ENCODE data around the gene CCDC175.

Gene CCDC175

DNA sequence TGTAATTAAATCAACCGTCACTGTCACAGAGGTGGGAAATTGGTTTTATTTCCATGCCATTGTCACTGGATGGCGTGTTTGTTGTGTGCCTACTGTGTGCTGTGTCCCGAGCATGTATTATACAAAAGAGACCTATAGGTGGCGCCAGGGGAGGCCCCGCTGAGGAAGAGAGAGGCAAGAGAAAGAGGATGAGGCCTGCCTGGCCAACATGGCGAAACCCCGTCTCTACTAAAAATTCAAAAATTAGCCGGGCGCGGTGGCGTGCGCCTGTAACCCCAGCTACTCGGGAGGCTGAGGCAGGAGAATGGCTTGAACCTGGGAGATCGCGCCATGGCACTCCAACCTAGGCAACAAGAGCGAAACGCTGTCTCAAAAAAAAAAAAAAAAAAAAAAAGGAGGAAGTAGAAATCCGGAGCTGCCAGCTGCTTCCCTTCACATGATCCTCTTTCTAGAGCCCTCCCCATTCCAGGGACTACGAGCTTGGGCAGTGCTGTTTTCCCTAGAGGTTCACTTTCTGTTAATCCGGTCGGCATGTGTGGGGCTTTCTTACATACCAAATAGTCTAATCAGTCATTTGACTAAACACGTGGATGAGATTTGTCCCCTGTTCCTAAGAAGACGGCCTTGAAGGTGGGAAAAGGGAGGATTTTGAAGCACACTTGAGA, 6.4 kb upstream of the CCDC175 start:
- Histone ChIP-seq H3K4me1 (ENCODE audit: control insufficient read depth, insufficient read depth, low read length) (no peaks in the 10 kb centered on the region), H3K27me3 (ENCODE audit: control insufficient read depth, insufficient read depth, low read length) (no peaks in the 10 kb centered on the region), H3K4me3 (ENCODE audit: low read depth, low read length) (no peak overlapping the region), H3K36me3 (ENCODE audit: control insufficient read depth, insufficient read depth, low read length) (no peaks in the 10 kb centered on the region), H3K9ac (ENCODE audit: low read length) (no peak overlapping the region), H3K9me3 (ENCODE audit: control insufficient read depth, insufficient read depth, low read depth, low read length) (no peaks in the 10 kb centered on the region), H3K27ac (ENCODE audit: low read depth, low read length) (no peak overlapping the region)

DNA sequence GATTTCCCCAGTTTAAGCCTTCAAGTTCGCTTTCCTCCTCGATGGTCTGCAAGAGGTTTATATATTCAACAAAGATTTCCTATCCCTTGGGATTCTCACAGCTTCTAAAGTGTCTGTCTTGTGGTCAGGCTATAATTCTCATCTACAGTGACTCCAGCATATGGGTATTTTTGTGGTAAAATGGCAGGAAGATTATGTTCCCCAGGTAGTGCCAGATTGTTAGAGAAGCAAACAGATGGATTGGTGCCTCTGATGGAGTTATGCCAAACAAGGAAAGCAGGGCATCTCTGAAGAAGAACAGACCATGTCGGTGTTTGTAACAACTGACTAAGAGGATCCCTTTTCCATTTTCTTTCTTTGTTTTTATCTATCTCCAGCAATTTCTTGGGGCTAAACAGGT, 5.5 kb upstream of the CCDC175 start:
- Histone ChIP-seq H3K9ac (ENCODE audit: low read length) (no peak overlapping the region), H3K27me3 (ENCODE audit: control insufficient read depth, insufficient read depth, low read length) (no peaks in the 10 kb centered on the region), H3K27ac (ENCODE audit: low read depth, low read length) (no peak overlapping the region), H3K4me1 (ENCODE audit: control insufficient read depth, insufficient read depth, low read length) (no peaks in the 10 kb centered on the region), H3K9me3 (ENCODE audit: control insufficient read depth, insufficient read depth, low read depth, low read length) (no peaks in the 10 kb centered on the region), H3K36me3 (ENCODE audit: control insufficient read depth, insufficient read depth, low read length) (no peaks in the 10 kb centered on the region), H3K4me3 (ENCODE audit: low read depth, low read length) (no peak overlapping the region)

DNA sequence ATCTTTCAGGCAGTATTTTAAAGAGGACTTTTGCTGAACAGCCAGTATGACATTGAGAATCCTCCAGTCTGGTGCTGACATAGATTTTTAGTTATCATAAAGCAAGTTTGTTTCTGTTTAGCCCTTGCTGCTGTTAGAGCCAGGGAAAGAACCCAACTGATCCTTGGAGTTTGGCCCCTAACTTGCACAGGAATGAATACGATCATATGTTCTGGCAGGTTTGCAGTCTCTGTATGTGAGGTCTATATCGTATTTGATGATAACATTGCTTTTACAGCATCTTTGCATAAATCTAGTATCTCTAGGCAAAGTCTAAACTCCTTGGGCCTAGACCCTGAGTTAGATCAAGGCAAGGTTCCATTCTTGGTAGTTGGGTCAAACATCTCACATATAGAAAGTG, 4.3 kb upstream of the CCDC175 start:
- no peak overlapping the region for H3K27ac ChIP-seq (ENCODE audit: low read depth, low read length)
- no peaks in the 10 kb centered on the region for H3K36me3 ChIP-seq (ENCODE audit: control insufficient read depth, insufficient read depth, low read length)
- no peak overlapping the region for H3K9ac ChIP-seq (ENCODE audit: low read length)
- H3K4me1 ChIP-seq (ENCODE audit: control insufficient read depth, insufficient read depth, low read length) = no peaks in the 10 kb centered on the region
- no peak overlapping the region for H3K4me3 ChIP-seq (ENCODE audit: low read depth, low read length)
- no peaks in the 10 kb centered on the region for H3K9me3 ChIP-seq (ENCODE audit: control insufficient read depth, insufficient read depth, low read depth, low read length)
- H3K27me3 ChIP-seq (ENCODE audit: control insufficient read depth, insufficient read depth, low read length) = 0 out of 2 replicates have a peak, but pooled peaks cover 5% of the 10 kb centered on the region

DNA sequence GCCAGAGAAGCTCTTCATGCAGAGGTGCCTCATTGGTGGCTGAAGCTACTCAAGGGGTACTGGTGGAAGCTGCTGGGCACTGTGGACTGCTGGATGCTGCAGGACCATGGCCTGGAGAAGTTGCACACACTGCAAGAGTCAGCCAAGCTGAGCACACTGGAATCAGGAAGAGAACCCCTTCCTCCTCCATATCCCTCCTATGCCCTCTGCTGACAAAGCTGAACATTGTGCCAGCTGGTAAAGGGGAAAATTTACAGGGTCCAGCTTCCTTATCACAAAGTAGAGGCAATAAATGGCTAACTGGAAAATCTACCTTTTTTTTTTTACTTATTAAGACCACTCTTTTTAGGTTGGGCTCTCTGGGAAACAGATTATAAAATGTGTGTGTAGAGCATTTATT, 6.5 kb downstream of the CCDC175 start:
- peaks cover 11% of the 10 kb centered on the region; the same call in 1 of the 2 replicates for H3K4me1 ChIP-seq (ENCODE audit: control insufficient read depth, insufficient read depth, low read length)

DNA sequence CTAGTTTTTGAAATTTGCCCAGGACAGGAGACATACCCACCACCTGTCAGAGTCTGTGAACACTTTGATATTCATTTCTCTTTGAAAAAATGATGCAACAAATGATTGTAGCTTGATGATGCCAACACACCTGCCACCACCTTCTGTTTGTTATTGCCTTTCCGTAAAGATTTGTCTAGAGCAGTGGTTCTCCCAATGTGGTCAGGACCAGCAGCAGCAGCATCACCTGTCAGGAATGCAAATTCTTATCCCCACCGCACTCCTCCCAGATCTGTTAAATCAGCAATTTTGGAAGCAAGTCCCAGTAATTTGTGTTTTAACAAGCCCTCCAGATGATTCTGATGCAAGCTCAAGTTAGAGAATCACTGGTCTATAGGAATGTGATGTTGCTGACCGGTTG, 9.9 kb downstream of the CCDC175 start:
- Histone ChIP-seq H3K9ac (ENCODE audit: low read length) (no peak overlapping the region), H3K9me3 (ENCODE audit: control insufficient read depth, insufficient read depth, low read depth, low read length) (no peaks in the 10 kb centered on the region), H3K27ac (ENCODE audit: low read depth, low read length) (no peak overlapping the region), H3K4me3 (ENCODE audit: low read depth, low read length) (no peak overlapping the region), H3K36me3 (ENCODE audit: control insufficient read depth, insufficient read depth, low read length) (no peaks in the 10 kb centered on the region), H3K4me1 (ENCODE audit: control insufficient read depth, insufficient read depth, low read length) (peaks cover 20% of the 10 kb centered on the region), H3K27me3 (ENCODE audit: control insufficient read depth, insufficient read depth, low read length) (no peaks in the 10 kb centered on the region)

More for the DNA sequence above, 6.5 kb downstream of the CCDC175 start:
- no peak overlapping the region for H3K27ac ChIP-seq (ENCODE audit: low read depth, low read length)
- H3K36me3 ChIP-seq (ENCODE audit: control insufficient read depth, insufficient read depth, low read length) = no peaks in the 10 kb centered on the region
- H3K9me3 ChIP-seq (ENCODE audit: control insufficient read depth, insufficient read depth, low read depth, low read length) = no peaks in the 10 kb centered on the region
- no peak overlapping the region for H3K4me3 ChIP-seq (ENCODE audit: low read depth, low read length)
- H3K9ac ChIP-seq (ENCODE audit: low read length) = no peak overlapping the region
- no peaks in the 10 kb centered on the region for H3K27me3 ChIP-seq (ENCODE audit: control insufficient read depth, insufficient read depth, low read length)

DNA sequence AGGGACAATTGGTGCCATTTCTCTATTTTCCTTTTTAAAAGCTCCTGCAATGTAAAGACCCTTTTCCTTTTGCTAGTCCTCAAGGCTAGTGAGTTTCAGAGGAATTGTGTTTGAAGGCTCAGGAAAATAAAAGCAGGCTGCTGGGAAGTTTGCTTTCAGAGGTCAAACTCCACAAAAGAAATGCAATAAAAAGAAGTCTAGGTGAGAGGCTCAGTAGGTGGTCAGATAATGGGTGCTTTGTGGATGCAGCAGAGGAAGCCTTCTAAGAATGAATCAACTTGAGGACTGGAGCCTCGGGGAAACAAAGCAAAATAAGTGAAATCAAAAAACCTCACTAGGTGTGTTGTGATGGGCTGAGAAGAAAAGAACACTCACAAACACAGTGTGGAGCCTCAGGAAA, 10.3 kb downstream of the CCDC175 start:
- H3K27me3 ChIP-seq (ENCODE audit: control insufficient read depth, insufficient read depth, low read length) = no peaks in the 10 kb centered on the region
- 0 out of 2 replicates have a peak overlapping the region, but pooled peaks have one; percentile 17 for H3K27ac ChIP-seq (ENCODE audit: low read depth, low read length)
- peaks cover 20% of the 10 kb centered on the region for H3K4me1 ChIP-seq (ENCODE audit: control insufficient read depth, insufficient read depth, low read length)
- H3K36me3 ChIP-seq (ENCODE audit: control insufficient read depth, insufficient read depth, low read length) = no peaks in the 10 kb centered on the region
- H3K4me3 ChIP-seq (ENCODE audit: low read depth, low read length) = no peak overlapping the region
- H3K9ac ChIP-seq (ENCODE audit: low read length) = peak overlapping the region; percentile 13
- no peaks in the 10 kb centered on the region for H3K9me3 ChIP-seq (ENCODE audit: control insufficient read depth, insufficient read depth, low read depth, low read length)

DNA sequence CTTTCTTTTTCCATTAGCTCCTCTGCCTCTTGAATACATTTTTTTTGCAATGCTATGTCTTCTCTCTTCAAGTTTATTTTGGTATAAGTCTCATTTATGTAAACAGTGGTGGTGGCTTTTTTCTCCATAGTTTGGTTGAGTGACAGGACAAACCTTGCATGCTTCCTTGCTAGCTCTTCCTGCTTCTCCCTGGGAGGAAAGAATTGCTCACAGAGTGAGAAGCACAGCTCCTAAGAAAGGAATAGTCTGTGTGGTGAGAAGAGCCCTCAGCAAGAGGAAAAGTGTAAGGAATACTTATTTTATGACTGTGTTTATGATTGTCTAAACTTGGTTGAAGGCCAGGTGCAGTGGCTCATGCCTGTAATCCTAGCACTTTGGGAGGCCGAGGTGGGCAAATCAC, 11.5 kb downstream of the CCDC175 start:
- Histone ChIP-seq H3K27ac (ENCODE audit: low read depth, low read length) (no peak overlapping the region), H3K4me3 (ENCODE audit: low read depth, low read length) (no peak overlapping the region), H3K4me1 (ENCODE audit: control insufficient read depth, insufficient read depth, low read length) (peaks cover 20% of the 10 kb centered on the region), H3K9me3 (ENCODE audit: control insufficient read depth, insufficient read depth, low read depth, low read length) (no peaks in the 10 kb centered on the region), H3K36me3 (ENCODE audit: control insufficient read depth, insufficient read depth, low read length) (no peaks in the 10 kb centered on the region), H3K27me3 (ENCODE audit: control insufficient read depth, insufficient read depth, low read length) (no peaks in the 10 kb centered on the region), H3K9ac (ENCODE audit: low read length) (no peak overlapping the region)

DNA sequence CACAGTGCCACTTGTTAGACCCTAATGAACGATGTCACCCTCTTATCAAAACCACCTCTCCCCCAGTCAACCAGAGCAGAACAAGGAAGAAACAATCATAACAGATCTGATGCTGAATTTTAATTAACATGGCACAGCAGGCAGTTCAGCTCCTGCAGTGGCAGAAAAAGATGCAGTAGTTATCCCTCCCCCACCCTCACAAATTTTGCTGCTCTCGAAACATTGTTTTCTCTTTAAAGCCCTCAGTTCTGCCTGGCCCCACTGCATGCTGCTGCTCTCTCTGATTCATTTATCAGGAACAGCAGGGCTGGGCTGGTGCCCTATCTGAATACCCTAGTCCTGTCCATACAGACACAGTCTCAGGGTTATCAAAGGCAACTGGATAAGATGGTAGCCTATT, 12.2 kb downstream of the CCDC175 start:
- no peak overlapping the region for H3K4me3 ChIP-seq (ENCODE audit: low read depth, low read length)
- peaks cover 20% of the 10 kb centered on the region for H3K4me1 ChIP-seq (ENCODE audit: control insufficient read depth, insufficient read depth, low read length)
- H3K36me3 ChIP-seq (ENCODE audit: control insufficient read depth, insufficient read depth, low read length) = no peaks in the 10 kb centered on the region
- no peak overlapping the region for H3K9ac ChIP-seq (ENCODE audit: low read length)
- H3K27me3 ChIP-seq (ENCODE audit: control insufficient read depth, insufficient read depth, low read length) = no peaks in the 10 kb centered on the region
- H3K9me3 ChIP-seq (ENCODE audit: control insufficient read depth, insufficient read depth, low read depth, low read length) = no peaks in the 10 kb centered on the region
- no peak overlapping the region for H3K27ac ChIP-seq (ENCODE audit: low read depth, low read length)

DNA sequence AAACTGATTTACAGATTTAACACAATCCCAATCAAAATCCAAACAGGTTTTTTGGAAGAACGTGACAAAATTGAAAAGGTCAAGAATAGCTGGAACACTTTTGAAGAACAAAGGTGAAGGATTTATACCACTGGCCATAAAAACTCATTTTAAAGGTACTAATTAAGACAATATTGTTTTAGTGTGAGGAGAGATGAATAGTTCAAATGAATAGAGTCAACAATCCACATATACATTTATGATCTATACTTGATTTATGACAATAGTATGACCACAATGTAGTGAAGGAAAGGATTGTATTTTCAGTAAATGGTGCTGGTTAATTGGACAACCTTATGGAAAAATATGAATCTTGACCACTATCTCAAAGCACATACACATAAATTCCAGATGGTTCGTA, 29.3 kb downstream of the CCDC175 start:
- Histone ChIP-seq H3K4me1 (ENCODE audit: control insufficient read depth, insufficient read depth, low read length) (no peaks in the 10 kb centered on the region), H3K4me3 (ENCODE audit: low read depth, low read length) (no peak overlapping the region), H3K9me3 (ENCODE audit: control insufficient read depth, insufficient read depth, low read depth, low read length) (peaks cover 17% of the 10 kb centered on the region), H3K36me3 (ENCODE audit: control insufficient read depth, insufficient read depth, low read length) (no peaks in the 10 kb centered on the region), H3K9ac (ENCODE audit: low read length) (no peak overlapping the region), H3K27me3 (ENCODE audit: control insufficient read depth, insufficient read depth, low read length) (no peaks in the 10 kb centered on the region), H3K27ac (ENCODE audit: low read depth, low read length) (no peak overlapping the region)

DNA sequence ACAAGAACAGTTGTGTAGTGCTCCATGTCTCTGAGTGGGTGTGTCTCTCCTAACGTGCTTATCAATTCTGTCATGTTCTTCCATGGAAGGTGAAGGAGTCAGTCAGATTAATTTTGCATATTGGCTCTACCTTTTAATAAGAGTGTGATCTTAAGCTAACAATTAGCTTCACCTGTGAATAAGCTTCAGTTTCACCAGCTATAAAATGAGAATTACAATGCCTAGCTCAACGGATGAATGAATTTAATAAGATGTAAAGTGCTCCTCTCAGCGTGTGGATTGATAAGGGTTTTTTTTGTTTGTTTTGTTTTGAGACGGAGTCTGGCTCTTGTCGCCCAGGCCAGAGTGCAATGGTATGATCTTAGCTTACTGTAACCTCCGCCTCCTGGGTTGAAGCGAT, 32.7 kb downstream of the CCDC175 start:
- Histone ChIP-seq H3K36me3 (ENCODE audit: control insufficient read depth, insufficient read depth, low read length) (no peaks in the 10 kb centered on the region), H3K9ac (ENCODE audit: low read length) (no peak overlapping the region), H3K27me3 (ENCODE audit: control insufficient read depth, insufficient read depth, low read length) (no peaks in the 10 kb centered on the region), H3K4me1 (ENCODE audit: control insufficient read depth, insufficient read depth, low read length) (peaks cover 4% of the 10 kb centered on the region; the same call in 1 of the 2 replicates), H3K9me3 (ENCODE audit: control insufficient read depth, insufficient read depth, low read depth, low read length) (no peaks in the 10 kb centered on the region), H3K27ac (ENCODE audit: low read depth, low read length) (no peak overlapping the region), H3K4me3 (ENCODE audit: low read depth, low read length) (no peak overlapping the region)

DNA sequence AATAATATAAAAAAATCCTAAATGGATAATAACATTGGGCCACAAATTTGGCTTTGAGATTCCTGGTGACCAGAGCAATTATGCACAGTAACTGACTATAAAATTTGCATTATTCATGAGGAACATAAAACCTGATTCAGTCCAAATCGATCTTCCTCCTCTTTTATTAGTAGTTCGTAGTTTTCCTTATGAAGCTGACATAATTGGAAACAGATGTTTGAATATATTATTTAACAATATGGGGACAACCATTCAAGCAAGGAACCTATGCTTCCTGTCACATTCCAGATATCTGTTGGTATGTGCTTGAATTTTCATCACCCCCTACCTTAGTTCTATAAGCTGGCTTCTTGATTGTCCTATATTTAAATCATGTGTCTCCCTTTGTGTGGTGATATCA, 34.9 kb downstream of the CCDC175 start:
- H3K27ac ChIP-seq (ENCODE audit: low read depth, low read length) = no peak overlapping the region
- H3K9me3 ChIP-seq (ENCODE audit: control insufficient read depth, insufficient read depth, low read depth, low read length) = no peaks in the 10 kb centered on the region
- H3K36me3 ChIP-seq (ENCODE audit: control insufficient read depth, insufficient read depth, low read length) = no peaks in the 10 kb centered on the region
- H3K27me3 ChIP-seq (ENCODE audit: control insufficient read depth, insufficient read depth, low read length) = no peaks in the 10 kb centered on the region
- H3K9ac ChIP-seq (ENCODE audit: low read length) = no peak overlapping the region
- no peak overlapping the region for H3K4me3 ChIP-seq (ENCODE audit: low read depth, low read length)
- H3K4me1 ChIP-seq (ENCODE audit: control insufficient read depth, insufficient read depth, low read length) = peaks cover 4% of the 10 kb centered on the region; the same call in 1 of the 2 replicates
